Neutrophil (primary cell): ENCODE data around the gene SORBS1.

Source experiments
- H3K27ac ChIP-seq: fragments of 200-600 bp; sonication (generic); 2 replicates; pipeline ENCODE4 v1.5.1; 2016; ENCODE audit warnings: mild to moderate bottlenecking, moderate library complexity
- H3K27me3 ChIP-seq: fragments of 200-600 bp; sonication (generic); 2 replicates; pipeline ENCODE4 v1.6.0; 2016; ENCODE audit warnings: mild to moderate bottlenecking
- H3K36me3 ChIP-seq: fragments of 200-600 bp; sonication (generic); 2 replicates; pipeline ENCODE4 v1.5.1; 2017
- H3K4me1 ChIP-seq, 2 experiments: fragments of 200-600 bp in 1 of 2; sonication (generic) in 1 of 2; 1 replicate in 1 of 2; 2 replicates in 1 of 2; pipeline versions ENCODE4 v1.5.1 to v1.6.1; 2013 to 2016; ENCODE audit warnings: low read depth in 1 of 2, low read length in 1 of 2, mild to moderate bottlenecking in 1 of 2, moderate library complexity in 1 of 2; ENCODE audit not compliant: control insufficient read depth in 1 of 2, insufficient read depth in 1 of 2
- H3K4me3 ChIP-seq, 2 experiments: fragments of 200-600 bp in 1 of 2; sonication (generic) in 1 of 2; 1 replicate in 1 of 2; 2 replicates in 1 of 2; pipeline ENCODE4 v1.5.1; 2013 to 2016; ENCODE audit warnings: low read depth in 1 of 2, low read length in 1 of 2, mild to moderate bottlenecking in 1 of 2, moderate library complexity in 1 of 2
- H3K9me3 ChIP-seq: fragments of 200-600 bp; sonication (generic); 2 replicates; pipeline ENCODE4 v1.5.1; 2016
- CTCF ChIP-seq: fragments of 200-600 bp; sonication (generic); IDR thresholded peaks from 2 replicates; pipeline ENCODE4 v1.5.1; 2016; ENCODE audit warnings: antibody characterized with exemption

The SORBS1 gene

GRCh38 chr10:95579835-95580535 lies 18.8 kb upstream of the SORBS1 start:
- TF ChIP-seq CTCF: no peak
- Histone ChIP-seq H3K4me3 (no peak overlapping the region), H3K27ac (no peak overlapping the region), H3K9me3 (no peaks in the 10 kb centered on the region), H3K4me1 (no peaks in the 10 kb centered on the region), H3K36me3 (no peaks in the 10 kb centered on the region), H3K27me3 (peaks cover 49% of the 10 kb centered on the region)

GRCh38 chr10:95579292-95579691 lies 18.1 kb upstream of the SORBS1 start:
- no peak for TF ChIP-seq CTCF
- H3K4me1 ChIP-seq: no peaks in the 10 kb centered on the region
- H3K36me3 ChIP-seq: no peaks in the 10 kb centered on the region
- no peak overlapping the region for H3K4me3 ChIP-seq
- H3K27ac ChIP-seq: no peak overlapping the region
- peaks cover 47% of the 10 kb centered on the region for H3K27me3 ChIP-seq
- H3K9me3 ChIP-seq: no peaks in the 10 kb centered on the region

- no peaks in the 10 kb centered on the region for H3K9me3 ChIP-seq
- no peak for TF ChIP-seq CTCF
- H3K36me3 ChIP-seq: no peaks in the 10 kb centered on the region
- no peak overlapping the region for H3K27ac ChIP-seq
- H3K4me1 ChIP-seq: no peaks in the 10 kb centered on the region
- no peak overlapping the region for H3K4me3 ChIP-seq
- peaks cover 41% of the 10 kb centered on the region for H3K27me3 ChIP-seq
Measured at GRCh38 chr10:95578619-95579018, 17.4 kb upstream of the SORBS1 start.

- TF ChIP-seq CTCF: no peak
- Histone ChIP-seq H3K4me1 (no peaks in the 10 kb centered on the region), H3K9me3 (no peaks in the 10 kb centered on the region), H3K27ac (no peak overlapping the region), H3K4me3 (no peak overlapping the region), H3K36me3 (no peaks in the 10 kb centered on the region), H3K27me3 (peaks cover 16% of the 10 kb centered on the region)
Measured at GRCh38 chr10:95574649-95575365, 13.6 kb upstream of the SORBS1 start.

- H3K36me3 ChIP-seq: no peaks in the 10 kb centered on the region
- peaks cover 8% of the 10 kb centered on the region for H3K27me3 ChIP-seq
- no peak for TF ChIP-seq CTCF
- no peaks in the 10 kb centered on the region for H3K4me1 ChIP-seq
- H3K27ac ChIP-seq: no peak overlapping the region
- H3K9me3 ChIP-seq: no peaks in the 10 kb centered on the region
- H3K4me3 ChIP-seq: no peak overlapping the region
Measured at GRCh38 chr10:95573964-95574604, 12.9 kb upstream of the SORBS1 start.
